NCI-H226 (cell line): ENCODE results near the gene PRKCZ.

Experiments used
- DNase-seq: peaks from one replicate; pipeline ENCODE4 v3.0.0-alpha.2; 2015

PRKCZ gene

DNA sequence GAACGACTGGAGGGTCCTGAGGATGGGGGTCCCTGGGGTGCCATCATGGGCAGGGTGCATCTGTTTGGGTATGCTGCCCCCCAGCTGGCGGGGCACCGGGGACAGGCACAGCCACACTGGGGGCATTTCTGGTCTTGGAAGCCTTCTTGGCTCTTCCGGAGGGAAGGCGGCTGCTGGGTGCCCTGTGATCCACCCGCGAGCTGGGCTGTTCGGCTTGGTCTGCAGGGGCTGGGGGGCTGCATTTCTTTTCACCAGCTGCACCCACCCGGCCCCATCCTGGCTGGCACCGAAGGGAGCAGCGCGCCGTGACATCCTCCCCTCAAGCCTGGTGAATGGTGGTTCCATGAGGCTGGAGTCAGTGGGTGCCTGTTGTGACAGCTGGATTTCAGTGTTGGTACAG lies 132.2 kb downstream of the PRKCZ start:
- no peak for DNase-seq

DNA sequence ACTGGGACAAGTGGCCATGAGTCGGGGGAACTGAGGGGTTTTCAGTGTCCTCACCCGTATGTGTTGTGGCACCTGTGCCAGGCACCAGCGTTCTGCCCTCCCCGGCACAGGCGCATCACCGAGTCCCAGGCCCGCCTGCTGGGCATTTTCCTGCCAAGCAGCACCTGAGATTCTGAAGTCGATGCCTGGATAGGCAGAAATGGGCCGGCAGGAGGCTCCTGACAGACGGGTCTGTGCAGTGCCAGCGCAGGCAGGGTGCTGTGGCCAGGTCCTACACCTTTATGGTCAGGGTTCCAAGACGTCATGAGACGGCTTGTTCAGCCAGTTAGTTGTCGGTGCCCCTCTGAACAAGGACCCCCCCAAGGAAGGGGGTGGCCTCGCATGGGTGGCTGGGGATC lies 133.7 kb downstream of the PRKCZ start:
- DNase-seq: no peak

DNA sequence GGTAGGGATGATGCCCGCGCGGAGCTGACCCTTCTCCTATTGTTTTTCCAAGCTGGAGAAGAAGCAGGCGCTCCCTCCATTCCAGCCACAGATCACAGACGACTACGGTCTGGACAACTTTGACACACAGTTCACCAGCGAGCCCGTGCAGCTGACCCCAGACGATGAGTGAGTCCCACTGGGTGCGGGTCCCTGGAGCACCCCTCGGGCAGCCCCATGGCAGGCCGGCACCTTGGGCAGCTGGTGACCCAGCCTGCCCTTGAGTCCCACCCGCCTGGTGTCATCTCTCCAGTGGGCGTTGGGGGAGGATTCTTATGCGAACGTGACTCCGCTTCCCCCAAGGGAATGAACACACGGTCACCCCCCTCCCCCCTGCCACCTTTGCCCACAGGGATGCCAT lies 134.3 kb downstream of the PRKCZ start:
- no peak for DNase-seq

DNA sequence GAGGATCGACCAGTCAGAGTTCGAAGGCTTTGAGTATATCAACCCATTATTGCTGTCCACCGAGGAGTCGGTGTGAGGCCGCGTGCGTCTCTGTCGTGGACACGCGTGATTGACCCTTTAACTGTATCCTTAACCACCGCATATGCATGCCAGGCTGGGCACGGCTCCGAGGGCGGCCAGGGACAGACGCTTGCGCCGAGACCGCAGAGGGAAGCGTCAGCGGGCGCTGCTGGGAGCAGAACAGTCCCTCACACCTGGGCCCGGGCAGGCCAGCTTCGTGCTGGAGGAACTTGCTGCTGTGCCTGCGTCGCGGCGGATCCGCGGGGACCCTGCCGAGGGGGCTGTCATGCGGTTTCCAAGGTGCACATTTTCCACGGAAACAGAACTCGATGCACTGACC lies 134.7 kb downstream of the PRKCZ start:
- no peak for DNase-seq

DNA sequence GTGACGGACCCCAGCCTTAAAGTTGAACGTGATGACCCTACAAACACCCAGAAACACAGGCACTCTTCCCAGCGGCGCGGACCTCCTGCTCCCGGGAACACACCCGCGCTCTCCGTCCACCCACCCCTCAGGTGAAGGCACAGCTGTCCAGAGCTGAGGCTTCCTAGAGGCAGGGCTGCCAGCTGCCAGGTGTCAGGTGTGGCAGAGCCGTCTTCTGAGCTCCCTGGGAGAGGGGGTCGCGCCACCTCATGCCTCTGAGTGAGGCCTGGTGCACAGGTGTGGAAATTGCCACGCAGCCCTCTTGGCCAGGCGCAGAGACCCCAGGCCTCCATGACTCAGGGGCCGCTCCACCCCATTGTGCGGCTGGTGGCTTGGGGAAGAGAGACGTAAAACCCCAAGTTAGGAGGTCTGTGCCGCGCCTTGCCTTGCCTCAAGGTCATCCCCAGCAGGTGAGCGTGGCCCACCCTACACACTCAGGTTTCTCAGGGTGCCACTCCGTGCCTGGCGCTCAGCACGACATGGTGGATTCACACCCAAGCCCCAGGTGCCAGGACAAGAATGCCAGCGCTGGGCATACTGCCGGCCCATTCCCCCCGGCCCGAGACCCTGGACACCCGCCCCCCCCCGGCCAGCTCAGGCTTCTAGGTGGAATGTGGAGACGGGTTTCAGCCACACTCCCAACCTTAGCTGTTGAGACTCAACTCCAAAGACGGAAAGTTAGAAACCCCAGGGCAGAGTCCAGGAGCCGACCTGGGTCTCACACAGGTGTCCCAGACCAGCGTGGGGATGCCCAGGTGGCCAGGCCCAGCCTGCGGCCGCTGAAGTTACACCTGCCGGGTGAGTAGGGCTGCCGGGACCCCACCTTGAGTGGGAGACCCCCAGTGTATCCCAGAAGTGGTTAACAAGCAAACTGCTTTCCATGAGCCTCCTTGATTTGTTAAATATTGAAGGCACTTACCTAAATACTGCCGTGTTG lies 136.0 kb downstream of the PRKCZ start:
- no peak for DNase-seq

DNA sequence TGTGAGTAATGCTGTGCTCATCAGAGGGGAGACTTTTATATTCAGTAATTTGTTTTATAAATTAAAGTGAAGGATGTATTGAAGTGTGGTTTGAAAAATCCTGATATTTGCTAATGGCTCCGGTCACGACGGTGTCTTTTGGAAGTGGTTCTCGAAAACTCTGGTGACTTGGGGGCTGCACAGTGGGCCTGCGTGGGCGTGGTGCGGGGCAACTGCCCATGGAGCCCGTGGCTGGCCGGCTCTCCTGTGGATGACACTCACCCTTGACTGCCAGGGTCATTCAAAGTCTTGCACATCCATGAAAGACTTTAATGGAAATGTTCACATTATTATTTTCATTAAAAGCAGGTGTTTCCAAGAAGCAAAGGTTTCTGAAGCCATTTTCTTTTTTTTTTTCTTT lies 136.7 kb downstream of the PRKCZ start:
- DNase-seq: no peak

DNA sequence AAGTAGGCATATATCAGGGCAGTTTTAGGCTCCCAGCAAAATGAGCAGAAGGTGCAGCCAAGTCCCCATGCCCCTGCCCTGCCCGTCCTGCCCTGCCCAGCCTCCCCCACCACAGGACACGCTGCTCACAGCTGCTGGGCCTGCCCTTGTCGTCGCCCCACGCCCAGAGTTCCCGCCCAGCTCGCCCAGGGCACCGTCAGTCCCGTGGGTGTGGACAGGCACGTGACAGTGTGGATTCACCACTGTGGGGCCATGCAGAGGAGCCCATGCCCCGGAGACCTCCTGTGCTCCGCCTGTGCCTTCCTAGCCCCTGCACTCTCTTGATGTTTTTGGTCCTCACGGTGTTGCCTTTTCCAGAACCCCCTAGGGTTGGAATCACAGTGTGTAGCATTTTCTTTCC lies 137.4 kb downstream of the PRKCZ start:
- no peak for DNase-seq

DNA sequence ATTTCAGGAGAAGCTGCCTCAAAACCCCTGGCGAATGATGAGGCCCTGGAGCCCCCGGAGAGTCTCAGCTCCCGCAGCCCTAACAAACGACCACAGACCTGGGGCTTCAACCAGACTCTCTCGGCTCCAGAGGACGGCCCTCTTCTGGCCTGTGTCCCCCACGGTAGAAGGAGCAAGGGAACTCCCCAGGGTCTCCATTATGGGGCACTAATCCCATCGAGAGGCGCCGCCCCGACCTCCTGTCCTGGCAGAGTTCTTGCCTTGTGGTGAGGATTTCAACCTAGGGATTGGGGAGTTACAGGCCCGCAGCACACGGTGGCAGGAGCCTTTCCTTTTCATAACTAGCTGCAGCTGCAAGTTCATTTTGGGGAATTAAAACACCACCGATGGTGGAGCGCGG lies 138.1 kb downstream of the PRKCZ start:
- no peak for DNase-seq

DNA sequence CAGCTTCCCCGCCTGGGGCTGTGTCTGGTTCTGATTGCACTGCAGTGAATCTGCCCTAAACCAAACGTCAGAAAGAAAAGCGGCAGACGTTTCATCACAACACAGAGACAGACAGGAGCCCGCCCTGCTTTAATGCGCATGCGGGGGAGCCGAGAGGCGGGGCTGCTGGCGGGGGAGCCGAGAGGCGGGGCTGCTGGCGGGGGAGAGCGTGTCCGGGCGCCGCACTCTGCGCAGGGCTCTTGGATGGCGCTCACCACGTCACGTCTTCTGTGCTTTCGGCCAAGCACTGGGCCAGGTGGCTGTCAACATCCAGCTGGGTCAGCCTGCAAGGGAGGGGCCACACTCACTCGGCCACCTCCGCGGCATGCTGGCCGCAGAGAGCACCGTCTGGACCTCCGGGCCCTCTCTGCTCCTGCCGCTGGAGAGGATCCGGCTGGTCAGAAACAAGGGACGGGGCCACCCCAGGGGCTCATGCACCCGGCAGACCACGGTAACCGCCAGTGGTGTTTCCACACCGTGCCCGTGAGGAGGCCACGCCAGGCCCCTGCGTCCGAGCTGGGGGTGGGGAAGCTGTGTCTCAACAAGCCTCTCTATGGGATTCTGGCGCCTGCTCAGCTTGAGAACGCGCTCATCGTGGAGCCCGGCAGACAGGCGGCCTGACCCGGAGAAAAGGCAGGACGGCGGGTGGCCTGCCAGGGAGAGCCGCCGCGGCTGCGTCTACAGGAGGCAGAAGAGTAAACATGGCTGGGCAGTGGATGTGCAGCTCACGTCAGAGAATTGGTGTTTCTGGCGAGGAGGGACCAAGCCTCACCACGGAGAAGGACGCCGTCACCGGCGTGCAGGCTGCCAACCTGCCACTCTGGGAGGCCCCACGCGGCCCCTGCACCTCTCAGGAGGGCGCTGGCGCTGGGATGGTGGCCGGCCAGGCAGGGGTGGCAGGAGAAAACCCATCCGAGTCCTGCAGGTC lies 139.5 kb downstream of the PRKCZ start:
- peak; percentile 82 for DNase-seq

DNA sequence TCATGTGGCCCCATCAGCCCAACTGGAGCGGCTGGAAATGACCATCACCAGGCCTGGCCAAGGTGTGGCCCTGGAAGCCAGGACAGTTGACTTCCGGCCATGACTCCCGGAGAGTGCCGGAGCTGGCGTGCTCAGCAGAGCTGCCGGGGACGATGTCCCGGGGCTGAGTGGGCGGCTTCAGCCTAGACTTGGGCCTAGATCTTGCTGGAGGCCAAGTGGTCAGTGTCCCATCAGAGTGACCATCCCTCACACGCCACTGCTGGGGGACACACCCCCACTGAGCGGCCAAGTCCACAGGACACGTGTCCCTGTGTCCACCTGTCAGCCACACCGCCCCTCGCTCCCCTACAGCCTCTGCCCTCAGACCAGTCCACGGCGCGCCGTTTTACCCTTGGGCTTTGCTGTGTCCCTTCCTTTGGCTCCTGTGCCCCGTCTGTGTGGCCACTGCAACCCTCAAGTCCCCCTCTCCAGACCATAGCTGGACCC lies 140.3 kb downstream of the PRKCZ start:
- DNase-seq: no peak

DNA sequence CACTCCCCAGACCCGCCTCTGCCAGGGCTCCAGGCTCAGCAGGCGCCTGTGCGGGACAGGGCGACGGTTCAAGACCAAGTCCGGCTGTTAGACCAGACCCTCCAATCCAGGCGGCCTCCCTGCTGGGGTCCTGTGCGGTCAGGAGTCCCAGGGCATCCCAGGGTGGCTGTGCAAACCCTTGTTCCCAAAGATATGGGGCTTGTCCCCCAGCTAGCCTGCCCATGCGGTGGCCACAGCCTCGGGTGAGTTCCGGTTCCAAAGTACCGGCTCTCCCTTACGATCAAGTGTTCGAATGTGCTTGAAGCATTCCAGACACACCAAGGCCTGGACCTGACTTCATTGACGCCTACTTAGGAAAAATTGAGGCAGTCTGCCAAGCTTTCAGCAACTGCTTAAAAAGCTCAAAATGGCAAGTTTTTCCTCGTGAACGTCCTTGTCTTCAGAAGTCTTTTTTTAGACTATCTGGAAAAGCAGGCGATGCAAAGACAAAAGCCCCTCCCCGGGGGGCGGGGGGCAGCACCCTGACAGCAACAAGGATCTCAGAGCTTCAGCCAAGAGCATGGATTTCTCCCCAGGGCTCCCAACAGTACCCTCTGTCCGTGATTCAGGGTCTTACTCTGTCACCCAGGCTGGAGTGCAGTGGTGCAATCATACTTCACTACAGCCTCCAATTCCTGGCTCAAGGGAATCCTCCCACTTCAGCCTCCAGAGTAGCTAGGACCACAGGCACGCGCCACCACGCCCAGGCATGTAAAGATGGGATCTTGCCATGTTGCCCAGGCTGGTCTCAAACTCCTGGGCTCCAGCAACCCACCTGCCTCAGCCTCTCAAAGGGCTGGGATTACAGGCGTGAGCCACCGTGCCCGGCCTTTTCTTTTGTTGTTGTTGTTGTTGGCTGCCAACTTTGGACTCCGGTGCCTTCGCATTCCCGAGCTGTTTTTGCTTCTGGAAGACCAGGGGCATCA lies 142.1 kb downstream of the PRKCZ start:
- no peak for DNase-seq

DNA sequence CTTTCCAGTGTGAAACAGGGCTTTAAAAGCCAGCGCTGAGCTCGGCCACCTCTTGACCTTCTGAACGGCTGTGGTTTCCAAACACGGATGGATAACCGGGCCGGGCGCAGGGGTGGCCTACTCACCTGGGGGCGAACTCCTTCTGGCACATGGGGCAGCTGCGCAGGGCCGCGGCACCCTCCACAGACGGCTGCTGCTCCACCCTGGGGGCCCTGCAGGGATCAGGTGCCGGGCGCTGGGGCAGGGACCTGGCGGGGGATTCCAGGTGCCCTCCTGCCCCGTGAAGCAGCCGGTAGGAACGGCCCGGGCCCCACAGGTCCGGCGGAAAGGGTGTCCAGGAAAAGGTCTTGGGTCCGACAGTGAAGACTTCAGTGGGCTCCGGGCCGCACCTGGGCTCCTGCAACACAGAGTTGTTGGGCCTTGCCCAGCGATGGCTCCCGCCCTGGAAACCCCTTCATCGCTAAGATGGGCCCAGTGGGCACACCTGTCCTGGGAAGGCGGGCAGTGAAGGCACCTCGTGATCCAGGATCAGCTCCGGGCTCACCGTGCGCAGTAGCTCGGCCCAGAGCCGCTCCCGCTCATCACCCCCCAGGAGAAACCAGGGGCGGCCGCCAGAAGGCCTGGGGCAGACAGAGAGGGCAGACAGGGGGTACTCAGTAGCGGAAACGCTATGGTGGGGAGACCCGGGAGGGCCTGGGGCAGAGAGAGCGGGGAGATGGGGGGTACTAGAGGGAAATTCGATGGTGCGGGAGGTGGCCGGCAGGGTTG lies 143.5 kb downstream of the PRKCZ start:
- no peak for DNase-seq

DNA sequence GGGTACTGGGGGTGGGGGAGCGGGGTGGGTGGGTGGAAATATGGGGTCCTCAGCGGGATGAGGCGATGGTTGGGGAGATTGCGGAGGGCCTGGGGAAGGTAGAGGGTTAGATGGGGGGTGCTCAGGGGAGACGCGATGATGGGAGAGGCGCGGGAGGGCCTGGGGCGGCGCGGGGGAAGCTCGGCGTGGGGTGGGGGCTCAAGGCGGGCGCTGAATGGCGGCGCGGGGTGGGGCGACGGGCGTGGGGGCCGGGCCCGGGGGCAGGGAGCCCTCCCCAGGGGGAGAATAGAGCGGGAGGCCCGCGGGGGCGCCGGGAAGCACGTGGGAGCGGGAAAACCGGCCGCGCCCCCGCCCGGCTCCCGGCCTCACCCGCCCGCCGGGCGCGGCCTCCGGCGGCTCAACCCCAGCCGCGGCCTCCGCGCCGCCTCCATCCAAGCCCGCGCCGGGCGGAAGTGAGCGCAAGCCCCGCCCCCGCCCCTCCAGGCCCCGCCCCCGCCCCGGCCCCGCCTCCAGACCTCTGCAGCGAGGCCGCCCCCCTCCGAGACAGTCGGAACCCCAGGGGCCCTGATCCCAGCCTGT lies 144.2 kb downstream of the PRKCZ start, which contains the start of gene FAAP20:
Gene FAAP20 (minus strand): TSS at position 454 of the 579 bp plus-strand sequence. CDS start 23 bp downstream, at position 431.
- DNase-seq: peak; percentile 17

DNA sequence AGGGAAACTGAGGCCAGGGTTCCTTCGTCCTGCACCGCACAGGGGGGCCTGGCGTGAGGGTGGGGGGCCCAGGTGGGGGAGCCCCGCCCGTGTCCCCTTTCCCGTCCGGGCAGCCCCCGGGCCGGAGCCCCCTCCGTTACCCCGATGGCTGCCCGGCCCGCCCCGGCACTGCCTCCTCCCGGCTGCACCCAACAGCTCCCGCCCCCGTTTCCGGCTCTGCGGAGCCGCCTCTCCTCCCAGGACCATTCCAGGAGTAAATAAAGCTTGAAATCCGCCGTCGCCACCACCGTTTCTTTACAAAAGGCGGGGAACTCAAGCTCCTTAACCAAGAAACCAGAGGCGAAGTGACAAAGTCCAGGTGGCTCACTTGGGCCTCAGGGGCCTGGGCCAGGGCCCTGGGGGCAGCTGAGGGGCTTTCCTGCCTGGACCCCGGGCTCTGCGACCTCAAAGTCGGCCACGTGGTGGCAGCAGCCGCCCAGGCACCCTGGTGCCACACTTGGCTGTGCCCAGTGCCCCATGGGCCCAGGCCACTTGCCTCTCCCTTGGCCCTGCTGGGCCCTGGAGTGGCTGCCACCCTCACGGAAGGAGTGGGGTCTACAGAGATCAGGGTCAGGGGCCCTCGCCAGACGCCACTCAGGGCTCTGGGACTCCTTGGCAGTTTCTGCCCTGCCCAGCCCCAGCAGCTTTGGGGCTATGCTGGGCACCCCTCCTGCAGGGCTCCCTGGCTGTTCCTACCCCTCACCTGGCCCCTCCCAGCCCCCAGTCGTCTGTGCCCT lies 144.9 kb downstream of the PRKCZ start:
- peak; percentile 81 for DNase-seq

DNA sequence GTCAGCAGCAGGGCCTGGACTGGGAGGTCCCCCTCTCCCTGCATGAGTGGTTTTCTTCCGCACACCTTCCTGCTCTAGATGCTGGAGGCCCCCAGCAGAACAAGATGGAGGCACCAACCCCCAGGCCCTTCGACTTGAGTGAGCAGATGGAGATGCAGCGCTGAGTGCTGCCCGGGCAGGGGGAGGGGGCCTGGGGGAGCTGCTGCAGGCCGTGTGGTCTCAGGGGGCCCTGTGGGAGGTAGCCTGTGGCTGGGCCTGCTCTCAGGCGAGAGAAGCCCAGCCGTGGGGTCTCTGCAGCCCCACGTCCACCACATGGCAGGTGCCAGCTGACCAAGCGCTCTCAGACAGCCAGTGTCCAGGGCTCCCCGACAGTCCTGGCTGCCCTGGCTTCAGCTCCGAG lies 145.6 kb downstream of the PRKCZ start:
- no peak for DNase-seq

DNA sequence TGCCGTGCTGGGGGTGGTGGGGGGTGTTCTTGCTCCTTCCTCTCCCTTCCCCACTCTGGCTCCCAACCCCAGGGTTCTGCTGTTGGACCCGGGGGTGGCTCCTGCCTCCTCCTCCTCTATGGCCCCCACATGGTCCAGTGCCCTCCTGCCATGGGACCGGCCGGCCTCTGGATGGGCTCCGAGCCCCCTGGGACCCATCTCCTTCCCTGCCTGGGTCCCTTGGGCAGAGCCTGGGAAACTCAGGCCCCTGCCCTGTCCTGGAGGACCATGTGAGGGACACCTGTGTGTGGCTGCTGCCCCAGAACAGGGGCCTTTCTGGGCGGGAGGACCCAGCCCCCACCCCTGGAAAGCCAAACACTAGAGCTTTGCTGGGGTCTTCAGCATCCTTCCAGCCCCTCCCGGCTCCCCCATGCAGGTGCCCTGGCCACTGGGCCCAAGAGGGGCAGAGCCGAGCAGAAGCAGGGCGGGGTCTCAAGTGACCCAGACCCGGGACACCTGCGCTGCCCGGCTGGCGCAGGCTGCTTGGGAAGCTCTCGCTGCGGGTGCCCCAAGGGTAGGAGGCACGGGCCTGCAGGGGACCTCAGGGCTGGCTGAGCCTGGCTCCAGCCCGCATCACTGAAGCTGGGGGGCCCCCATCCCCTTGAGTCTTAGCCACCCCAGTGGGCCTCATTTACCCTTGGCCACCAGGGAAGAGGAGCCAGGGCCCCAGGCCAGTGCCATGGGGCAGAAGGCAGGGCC lies 146.9 kb downstream of the PRKCZ start:
- DNase-seq: no peak

DNA sequence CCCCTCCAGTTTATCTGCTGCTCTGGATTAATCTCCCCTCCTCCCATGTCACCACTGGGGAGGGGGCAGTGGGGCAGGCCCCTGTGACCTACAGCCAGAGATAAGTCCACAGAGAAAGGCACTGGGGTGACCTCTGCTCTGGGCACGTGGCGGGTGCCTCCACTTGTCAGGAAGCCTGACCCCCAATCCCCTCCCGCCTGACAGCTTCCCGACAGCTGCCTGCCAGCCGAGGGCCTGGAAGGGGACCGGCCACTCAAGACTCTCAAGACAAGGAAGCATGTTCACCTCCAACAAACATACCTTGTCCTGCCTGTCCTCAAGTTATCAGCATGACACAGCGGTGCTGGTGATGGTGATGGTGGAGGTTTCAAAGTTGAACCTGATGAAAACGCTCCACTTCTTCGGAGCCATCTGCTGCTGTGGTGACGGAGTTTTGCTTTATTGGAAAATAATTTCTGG lies 147.5 kb downstream of the PRKCZ start:
- no peak for DNase-seq

DNA sequence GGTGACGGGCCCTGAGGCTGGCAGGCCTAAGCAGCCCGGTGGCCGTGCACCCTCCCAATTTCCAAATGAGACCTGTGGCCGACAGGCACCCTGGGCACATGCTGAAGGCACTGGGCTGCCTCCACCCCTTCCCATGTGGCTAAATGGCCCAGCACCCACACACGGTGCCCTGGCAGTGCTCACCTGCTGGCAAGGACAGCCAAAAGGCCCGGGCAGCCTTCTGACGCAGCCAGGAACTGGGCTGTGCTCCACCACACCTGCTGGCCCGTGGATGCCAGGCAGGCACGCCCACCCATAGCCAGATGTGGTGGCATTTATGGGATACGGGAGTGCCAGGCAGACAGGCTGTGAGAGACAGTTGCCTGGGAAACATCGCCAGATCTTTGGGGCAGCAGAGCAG lies 148.4 kb downstream of the PRKCZ start:
- no peak for DNase-seq
